Vein endothelial cell (primary cell): Measurements from ENCODE around the gene PRPF18. TPM values are rescaled to one million over a fixed set of nuclear protein-coding genes. Genes with fewer than 3 reads are reported as not detected.

Experiments used
- total RNA-seq: library from RNA; depleted of rRNA; stranded (reverse); fragments of >200 nt; gene quantifications from 2 replicates; pipeline ENCODE4 v1.2.3, GENCODE V29; 2012

Gene PRPF18
- 25.8 and 31.8 TPM in 2 replicates for total RNA-seq

GRCh38 chr10:13586676-13587355 is at the start of gene PRPF18:
Gene PRPF18 (plus strand): TSS chr10:13586965. CDS start chr10:13587087, 122 bp downstream.

Other genes with a start within 250 kb of the PRPF18 start
- gene SEPHS1, start 238.7 kb upstream of the PRPF18 start, total RNA-seq = 40.2 and 48.4 TPM in 2 replicates
- gene BEND7, start 58.0 kb upstream of the PRPF18 start, total RNA-seq = 10.1 and 14.7 TPM in 2 replicates